ENCODE results near the gene IL7R. TPM values are rescaled to one million over a fixed set of nuclear protein-coding genes. Genes with fewer than 3 reads are reported as not detected.
"Not testable (repeated sequence)": the region's sequence is repeated elsewhere in the genome, so short reads cannot be mapped to it uniquely, and the experiment has no call there.

Gene IL7R
- total RNA-seq, 1 donor from 2014 or later, result 0.72 TPM

DNA sequence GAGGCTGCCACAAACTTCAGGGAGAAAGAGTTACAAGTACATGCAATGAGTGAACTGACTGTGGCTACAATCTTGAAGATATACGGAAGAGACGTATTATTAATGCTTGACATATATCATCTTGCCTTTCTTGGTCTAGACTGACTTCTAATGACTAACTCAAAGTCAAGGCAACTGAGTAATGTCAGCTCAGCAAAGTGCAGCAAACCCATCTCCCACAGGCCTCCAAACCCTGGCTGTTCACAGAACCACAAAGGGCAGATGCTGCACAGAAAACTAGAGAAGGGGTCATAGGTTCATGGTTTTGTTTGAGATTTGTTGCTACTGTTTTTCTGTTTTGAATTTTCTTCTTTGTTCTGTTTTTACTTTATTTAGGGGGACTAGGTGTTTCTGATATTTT is 21.0 kb downstream of the IL7R start:
- no peak for DNase-seq

DNA sequence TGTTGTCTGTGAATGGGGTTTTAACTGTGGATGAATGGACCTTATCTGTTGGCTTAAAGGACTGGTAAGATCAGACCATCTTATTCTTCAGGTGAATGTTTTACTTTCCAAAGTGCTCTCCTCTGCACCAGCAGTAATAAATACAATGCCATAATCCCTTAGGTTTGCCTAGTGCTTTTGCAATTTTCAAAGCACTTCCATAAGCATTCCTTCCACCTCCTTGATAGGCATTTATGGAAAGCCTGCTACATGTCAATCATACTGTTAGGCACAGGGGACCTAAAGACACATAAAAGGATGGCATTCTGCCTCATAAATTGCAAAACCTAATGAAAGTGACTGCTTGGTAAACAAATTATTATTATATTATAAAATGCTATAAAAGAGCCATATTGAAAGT is 21.4 kb downstream of the IL7R start:
- DNase-seq, result no peak

DNA sequence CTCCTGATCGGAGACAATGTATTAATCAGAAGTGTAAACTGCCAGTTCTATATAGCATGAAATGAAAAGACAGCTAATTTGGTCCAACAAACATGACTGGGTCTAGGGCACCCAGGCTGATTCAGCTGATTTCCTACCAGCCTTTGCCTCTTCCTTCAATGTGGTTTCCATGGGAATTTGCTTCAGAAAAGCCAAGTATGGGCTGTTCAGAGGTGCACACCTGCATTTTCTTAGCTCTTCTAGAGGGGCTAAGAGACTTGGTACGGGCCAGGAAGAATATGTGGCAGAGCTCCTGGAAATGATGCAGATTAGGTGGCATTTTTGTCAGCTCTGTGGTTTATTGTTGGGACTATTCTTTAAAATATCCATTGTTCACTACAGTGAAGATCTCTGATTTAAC is 22.4 kb downstream of the IL7R start:
- DNase-seq, result no peak

DNA sequence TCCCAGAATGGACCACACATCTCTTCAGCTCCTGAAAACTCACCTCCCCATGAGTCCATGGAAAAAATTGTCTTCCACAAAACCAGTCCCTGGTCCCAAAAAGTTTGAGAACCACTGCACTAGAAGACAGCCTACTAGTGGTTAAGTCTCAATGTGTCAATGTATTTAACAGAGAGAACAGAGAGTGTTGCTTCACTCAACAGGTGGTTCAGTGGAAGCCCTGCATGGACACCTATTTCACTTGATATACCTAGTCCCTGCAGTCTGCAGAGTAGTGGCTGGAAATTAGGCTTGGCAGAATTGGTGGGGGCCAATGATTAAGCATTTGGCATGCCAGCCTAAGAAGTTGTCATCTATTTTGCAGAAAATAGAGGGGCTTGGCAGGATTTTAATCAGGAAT is 23.0 kb downstream of the IL7R start:
- DNase-seq, result no peak

DNA sequence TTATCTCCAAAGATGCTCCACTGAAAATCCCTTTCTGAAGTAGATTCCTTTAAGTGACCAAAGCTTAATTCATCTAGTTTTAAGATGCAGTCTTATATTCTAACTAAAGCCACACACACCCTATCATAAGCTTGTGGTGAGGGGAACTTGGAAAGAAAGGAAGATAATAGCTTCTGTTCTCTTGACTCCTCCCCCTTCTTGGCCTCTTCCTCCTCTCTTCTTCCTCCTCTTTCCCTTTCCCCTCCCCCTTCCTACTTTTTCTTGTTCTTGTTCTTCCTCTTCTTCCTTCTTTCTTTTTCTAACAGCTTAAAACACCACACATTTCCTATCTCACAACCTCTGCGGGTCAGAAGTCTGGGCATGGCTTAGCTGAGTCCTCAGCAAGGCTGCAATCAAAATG is 23.5 kb downstream of the IL7R start:
- DNase-seq, result no peak

DNA sequence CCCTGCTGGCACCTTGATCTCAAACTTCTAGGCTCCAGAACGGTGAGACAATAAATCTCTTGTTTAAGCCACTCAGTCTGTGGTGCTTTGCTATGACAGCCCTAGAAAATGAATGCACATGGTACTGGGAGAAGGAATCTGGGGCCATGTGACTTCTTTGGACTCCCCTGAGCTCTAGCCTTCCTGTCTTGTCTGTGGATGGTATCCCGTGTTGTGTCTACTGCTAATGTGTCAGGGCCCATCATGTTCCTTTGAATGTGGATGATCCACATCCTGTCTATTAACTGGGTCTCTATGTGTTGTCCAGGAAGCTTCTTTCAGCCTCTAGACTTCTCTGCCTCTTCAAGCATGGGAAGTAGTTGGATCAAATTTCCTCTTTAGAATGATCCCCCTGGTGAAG is 25.1 kb downstream of the IL7R start:
- DNase-seq, result no peak

DNA sequence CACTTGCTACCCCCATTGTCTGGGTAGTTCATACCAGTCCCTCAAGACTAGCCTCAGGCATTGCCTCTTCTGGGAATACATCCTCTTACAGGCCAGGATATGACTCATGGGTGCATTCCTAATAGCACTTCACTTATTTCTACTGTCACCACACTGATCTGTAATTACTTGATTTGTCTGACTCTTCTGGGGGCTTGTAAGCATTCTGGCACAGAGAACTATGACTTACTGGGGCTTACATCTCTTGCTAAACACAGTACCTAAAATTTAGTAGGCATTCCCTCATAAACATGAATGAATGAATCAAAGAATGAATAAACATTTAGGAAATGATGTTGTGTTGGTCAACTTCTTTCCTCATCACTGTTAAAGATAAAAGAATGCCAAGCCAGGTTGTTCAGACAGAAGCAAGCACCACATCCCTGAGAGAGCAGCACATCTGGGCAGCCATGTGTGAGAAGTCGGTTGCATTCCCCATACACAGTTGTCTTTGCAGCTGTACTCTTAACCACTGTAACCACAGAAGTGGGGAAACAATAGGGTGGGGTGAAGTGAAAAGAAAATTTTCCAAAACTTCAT is 27.6 kb downstream of the IL7R start:
- no peak for DNase-seq

DNA sequence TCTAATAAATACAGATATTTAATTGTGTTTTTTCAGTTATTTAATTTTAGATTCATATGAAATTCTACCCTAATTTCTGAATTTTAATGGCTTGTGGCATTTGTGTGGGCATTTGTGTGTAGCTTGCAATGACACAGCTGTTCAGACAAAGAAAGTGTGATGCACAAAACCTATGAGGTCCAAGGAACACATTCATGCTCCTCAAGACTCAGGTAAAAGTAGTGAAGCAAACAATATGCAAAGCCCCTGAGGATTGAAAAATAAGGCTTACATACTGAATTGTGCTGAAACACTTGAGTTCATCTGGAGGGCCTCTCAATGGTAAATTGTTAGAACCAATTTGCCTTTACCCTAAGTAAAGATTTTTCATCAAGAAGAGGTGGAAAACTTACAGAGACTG is 28.1 kb downstream of the IL7R start:
- DNase-seq, result no peak

DNA sequence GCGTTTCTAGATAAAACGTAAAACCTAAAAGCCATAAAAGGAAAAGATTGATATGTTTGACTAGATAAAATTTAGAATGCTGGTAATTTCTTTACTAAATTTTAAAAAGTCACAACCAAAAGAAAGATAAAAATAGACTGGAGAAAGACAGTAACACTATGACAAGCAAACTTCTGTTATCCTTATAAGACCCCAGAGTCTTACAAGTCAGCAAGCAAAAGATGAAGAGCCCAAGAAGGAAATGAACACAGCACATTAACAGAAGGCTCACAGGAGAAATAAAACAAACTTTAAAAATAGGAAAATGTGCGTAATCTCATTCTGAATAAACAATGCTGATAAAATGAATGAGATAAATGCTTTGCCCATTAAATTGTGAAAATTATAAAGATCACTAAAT is 29.7 kb downstream of the IL7R start:
- DNase-seq, result no peak

DNA sequence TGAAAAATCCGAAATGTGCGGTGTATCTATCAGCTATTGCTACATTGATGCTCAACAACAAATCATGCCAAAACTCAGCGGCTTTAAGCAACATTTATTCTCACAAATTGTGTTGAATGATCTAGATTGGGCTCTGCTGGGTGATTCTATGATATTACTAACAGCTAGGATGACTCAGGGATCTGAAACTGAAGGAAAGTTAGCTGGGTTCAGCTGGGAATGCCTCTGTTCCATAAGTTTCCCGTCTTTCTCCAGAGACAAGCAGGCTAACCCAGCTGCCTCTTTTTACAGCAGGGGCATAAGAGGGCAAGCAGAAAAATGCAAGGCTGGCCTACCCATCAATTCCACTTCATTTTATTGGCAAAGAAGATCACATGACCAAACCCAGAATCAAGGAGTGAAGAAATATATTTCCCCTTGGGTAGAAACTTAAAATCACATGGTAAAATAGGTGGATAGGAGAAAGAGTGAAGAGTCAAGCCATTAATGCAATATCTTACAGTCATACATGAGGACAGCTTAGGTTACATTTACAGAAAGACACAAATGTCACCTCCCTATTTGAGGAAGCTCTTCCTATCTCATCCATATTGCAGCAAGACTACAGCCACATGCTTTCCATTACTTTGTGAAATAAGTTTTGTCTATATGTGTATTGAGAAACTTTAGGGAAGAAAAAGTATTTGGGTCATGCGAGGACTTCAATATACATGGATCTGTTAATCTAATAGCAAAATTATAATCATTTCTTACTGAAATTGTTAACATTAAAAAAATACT is 30.8 kb downstream of the IL7R start:
- no peak for DNase-seq

DNA sequence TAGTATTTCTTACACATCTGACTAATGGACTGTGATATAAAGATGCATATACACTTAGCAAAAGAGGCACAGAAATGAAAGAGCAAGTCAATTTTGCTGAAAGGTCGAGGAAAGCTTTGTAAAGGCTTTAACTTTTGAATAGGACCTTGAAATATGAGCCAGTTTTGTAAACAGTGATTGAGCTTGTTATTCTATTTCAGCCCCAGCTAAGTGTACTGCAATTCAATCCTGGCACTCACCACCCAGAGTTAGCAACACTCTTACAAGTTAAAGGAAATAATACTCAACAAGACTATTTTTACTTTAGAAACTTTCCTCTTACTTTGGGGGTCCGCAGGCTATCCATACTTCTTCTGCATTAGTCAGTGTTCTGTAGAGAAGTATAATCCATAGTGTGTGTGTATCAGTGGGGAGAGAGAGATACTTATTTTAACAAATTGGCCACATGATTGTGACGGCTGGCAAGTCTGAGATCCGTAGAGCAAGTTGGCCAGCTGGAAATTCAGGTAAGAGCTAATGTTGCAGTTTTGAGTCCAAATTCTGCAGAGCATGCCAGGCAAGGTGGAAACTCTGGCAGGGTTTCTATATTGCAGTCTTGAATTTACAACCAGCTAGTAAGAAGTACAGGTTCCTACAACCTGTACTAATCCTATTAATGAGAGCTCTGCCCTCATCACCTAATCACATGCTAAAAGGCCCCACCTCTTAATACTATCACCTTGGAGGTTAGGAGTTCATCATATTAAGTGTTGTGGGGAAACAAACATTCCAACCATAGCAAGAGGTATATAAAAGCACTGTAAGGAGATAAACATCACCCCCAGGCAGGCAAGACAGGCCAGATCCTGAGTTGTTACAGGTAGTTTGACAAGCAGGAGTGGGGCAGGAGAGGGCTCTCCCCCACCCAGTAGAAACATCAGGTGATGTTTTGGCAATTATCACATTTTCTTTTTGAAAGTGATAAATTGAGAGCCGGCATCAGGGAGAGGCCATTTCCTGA is 33.6 kb downstream of the IL7R start:
- DNase-seq, result peak; percentile 13

DNA sequence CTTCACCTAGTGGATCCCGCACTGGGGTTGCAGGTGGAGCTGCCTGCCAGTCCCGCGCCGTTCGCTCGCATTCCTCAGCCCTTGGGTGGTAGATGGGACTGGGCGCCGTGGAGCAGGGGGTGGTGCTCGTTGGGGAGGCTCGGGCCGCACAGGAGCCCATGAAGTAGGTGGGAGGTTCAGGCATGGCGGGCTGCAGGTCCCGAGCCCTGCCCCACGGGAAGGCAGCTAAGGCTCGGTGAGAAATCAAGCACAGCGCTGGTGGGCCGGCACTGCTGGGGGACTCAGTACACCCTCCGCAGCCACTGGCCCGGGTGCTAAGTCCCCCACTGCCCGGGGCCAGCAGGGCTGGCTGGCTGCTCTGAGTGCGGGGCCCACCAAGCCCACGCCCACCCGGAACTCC is 36.1 kb downstream of the IL7R start:
- DNase-seq, result not testable (repeated sequence)

DNA sequence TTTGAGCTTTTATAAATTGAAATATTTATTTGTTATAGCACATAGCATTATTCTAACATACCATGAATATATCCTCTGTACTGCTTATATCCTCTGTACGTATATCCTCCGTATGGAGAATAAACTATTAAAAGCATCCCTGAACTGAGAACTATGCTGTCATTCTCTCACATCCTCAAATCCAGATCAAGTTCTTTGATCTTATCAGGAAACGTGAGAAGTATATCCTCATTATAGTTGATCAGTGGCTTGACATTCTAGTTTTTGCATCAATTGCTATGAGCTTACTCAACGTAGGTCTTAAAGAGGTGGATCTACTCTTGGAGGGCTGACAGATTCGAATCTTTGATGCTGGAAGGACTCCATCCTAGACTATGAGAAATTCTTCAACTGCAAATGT is 37.4 kb downstream of the IL7R start:
- no peak for DNase-seq

DNA sequence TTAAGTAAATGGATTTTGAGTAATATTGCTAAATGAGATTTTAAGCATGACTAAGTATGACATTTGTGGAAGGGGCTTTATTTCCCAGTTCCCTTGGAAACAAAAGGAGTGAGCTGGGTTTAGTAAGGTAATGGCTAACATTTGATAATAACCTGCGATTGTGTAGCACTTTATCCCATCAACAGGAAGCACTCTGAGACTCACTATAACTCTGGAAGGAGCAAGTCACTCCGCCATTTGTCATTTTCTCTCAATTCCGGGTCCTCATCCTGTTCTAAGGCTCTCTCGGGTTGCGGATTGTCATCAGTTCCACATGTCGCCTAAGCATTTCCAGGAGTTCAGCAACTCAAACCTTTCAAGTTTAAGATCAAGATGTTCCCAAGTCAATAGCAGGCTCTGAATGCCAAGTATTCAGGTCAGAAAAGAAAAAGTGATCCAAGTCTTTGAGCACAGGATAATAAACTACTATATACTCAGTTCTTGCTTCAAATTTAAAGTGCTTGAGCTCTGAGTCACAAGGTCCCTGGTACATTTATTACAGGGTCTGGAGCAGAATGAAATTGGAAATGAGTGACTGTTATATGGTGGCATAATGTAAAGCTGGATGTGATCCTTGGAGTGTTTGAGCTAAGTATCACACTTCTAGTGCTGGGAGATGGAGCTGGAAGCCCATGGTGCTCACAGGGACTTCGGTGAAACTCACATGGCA is 42.4 kb downstream of the IL7R start:
- DNase-seq, result no peak

DNA sequence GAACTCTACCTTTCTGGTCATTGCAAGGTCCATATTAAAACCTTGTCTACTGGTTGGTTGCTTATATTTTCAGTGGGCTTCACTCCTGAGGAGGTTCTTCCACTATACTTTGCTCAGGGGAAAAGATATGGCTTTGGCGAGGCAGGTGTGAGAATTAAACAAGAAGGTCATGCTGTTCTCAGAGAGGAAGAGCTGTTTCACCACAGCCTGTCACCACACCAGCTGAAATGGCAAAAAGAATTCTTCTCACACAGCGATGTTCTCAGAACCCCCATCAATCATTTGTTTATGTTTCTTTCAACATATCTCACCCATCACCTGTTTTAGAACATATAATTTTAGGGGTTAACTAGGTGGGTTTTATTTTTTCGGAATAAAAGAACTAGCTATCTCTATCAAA is 43.1 kb downstream of the IL7R start:
- no peak for DNase-seq

DNA sequence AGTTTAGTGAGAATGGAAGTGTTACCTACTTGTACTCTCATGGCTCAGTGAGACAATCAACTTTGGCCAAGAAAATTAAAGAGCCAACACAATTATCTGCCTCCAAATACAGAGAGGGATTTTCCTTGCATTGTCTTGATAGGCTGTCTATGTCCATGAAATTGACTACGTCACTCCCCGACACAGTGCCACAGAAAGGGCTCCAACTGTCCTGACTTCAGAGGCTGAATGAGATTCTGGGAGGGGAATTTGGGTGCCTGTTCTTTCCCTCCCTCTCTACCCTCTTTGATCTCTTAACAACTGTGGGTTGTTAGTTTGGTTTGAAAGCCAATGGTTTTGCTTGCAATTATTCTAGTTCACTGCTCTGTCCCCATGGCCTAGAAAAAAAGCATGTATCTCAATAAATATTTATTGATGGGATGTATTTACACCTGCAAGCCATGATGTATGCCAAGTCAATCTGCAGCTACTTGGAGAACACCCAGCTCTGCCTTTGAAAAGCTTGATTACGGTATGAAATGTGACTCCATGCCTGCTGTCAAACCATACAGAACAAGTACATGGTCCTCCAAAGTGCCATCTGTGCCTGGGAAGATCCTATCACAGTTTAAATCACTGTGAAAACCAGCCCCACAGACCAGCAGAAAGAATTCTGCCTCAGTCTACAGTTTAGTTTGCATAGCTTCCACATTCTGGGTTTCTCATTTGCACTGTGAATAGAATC is 44.4 kb downstream of the IL7R start:
- peak; percentile 3 for DNase-seq

DNA sequence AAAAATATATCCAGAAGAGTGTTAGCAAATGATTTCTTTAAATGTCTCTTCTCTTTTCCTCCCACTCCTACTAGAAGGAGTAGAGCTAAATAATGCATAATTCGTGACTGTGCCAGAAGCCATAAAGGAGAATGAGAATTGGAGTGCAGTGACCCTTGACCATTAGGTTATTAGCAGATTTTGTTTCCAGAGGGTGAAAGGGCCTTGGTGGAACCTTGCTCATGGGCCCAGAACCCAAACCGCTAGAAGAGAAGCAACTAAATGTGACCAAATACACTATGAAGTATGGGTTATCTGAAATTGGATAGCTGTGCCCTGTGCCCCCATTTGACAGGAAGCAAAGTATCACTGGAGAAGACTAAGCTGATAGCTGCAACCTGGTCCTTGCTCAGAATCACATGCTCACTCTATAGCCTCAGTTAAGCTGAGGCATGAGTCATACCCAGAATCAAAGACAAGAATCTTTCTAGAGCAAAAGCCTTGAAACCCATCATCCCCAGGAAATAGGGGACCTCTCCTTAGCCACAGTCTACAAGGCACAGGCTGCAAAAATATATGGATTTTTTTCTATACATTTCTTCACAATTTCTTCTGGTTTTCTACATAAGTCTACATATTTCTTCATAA is 45.5 kb downstream of the IL7R start:
- DNase-seq, result no peak

DNA sequence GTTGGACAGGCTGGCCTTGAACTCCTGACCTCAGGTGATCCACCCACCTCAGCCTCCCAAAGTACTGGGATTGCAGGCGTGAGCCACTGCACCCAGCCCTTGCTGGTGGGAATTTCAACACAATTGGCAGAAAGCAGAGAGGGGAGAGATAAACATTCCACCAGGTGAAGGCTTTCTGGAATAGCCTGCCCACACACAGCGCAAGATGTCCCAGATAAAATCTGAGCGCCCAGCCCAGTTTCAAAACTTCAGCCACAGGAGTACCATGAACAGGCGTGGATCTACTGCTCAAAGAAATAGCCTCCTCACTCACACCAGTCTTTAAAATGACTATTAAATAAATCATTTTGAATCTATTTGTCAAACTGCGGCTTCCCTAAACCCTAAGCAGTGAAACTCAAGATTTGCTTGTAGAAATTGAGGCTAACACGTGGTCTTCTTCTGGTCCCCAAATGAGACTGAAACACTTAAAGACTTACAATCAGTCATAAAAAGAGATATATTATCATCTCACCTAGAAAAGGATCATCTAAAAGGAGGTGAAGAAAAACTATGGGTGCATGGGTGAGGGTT is 47.0 kb downstream of the IL7R start:
- DNase-seq, result no peak

DNA sequence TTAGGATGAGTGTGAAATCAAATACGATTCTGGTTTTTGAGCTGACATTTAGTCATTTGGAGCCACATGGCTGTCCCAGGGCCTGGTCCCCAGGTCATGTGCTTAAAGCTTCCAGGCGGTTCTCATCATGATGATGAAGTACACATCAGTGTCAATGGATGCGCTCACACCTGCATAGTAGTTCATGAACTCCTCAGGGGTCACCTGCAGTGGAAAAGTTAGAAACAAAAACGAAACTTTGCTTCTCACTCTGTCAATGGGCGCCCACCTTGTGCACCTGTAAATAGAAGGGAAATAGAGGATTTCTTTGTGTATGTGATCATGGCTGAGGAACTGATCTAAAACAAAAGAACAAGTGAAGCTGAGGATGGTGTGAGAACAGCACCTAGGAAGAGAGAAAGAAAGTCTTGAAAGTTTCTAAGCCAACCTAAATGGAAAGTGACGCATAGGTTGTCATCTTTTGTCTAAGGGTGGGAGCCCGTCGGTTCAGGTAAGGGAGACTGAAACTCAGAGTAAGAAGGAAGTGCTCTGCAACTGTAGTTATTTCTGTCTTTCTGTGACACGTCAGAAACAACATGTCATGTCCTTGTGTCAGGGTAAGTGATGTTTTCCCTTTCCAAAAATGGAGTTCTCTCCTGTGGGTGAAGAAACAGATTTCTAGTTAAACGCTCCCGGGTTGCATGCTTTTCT is 47.9 kb downstream of the IL7R start:
- DNase-seq, result no peak

DNA sequence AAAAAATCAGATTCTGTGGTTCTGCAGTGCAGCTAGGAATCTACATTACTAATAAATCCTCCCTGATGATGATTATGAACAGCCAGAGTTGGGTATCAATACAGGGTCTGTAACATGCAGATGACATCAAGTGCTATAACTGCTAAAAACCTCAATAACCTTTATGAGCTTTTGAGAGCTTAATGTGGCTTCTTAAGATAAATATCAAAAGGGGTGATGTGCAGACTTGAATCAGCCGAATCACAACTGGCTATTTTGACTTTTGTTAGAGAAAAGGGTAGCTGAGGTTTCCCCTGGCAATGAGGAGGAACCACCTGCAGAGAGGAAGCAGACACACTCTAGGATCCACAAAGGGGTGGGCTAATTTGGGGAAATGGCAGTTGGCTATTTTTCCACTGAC is 51.5 kb downstream of the IL7R start:
- DNase-seq, result no peak
